GM12872 (cell line): ENCODE data around the gene DNAJC4.

Experiments used
- TF ChIP-seq, protein P1 (sequence below): IDR thresholded peaks from 3 replicates; pipeline ENCODE4 v1.5.1; 2011; ENCODE audit warnings: low read depth, mild to moderate bottlenecking, low read length, moderate library complexity; ENCODE audit not compliant: insufficient read depth

DNAJC4 gene

DNA sequence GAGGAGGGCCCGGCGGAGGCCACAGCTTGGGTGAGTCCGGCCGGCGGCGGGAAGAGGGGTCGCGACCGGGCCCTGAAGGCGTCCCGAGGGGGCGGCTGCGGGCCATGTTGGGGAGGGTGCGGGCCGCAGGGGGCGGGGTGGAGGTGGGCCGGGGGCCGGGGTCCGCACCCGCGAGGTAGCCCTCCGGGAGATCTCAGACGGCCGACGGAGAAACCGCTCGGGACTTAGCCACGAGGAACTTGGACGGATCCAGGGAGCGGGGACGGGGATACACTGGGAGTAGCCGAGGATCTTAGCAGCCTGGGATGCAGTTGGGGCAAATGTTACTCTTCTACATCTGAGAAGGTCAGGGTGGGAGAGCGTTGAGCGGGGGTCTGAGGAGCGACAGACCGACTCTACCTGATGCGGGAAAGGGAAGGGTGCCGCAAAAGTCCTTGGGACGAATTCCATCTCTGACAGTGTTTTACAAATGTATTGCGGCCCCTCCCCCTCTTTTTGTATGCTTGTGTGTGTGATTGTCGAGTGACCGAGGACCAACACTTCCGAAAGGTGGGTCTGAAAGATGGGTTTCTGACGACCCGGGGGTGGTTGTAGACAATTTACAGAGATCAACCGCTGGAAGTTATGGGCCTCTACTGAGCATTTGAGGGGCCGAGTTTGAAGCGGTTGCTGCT, 43.7 kb upstream of the DNAJC4 start:
- TF ChIP-seq, protein P1, sequence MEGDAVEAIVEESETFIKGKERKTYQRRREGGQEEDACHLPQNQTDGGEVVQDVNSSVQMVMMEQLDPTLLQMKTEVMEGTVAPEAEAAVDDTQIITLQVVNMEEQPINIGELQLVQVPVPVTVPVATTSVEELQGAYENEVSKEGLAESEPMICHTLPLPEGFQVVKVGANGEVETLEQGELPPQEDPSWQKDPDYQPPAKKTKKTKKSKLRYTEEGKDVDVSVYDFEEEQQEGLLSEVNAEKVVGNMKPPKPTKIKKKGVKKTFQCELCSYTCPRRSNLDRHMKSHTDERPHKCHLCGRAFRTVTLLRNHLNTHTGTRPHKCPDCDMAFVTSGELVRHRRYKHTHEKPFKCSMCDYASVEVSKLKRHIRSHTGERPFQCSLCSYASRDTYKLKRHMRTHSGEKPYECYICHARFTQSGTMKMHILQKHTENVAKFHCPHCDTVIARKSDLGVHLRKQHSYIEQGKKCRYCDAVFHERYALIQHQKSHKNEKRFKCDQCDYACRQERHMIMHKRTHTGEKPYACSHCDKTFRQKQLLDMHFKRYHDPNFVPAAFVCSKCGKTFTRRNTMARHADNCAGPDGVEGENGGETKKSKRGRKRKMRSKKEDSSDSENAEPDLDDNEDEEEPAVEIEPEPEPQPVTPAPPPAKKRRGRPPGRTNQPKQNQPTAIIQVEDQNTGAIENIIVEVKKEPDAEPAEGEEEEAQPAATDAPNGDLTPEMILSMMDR, result no peak

DNA sequence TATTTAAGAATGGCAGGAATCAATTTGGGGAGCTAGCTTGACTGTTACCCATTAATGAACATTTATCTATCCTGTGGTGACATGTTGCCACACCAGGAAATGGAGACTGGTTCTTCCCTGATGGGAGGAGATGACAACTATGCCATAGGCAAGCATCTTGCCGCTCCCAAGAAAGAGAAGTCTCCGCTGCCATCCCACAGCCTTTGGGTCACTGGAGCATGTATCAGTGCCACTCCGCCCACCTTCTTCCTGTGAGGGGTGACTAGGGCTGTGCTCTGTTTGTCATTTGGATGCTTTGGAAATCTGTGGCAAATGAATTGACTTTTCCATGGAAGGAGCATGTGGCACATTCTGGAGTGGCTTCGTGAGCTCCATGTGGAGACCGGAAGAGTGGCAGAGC, 37.9 kb upstream of the DNAJC4 start:
- TF ChIP-seq, protein P1, result no peak

DNA sequence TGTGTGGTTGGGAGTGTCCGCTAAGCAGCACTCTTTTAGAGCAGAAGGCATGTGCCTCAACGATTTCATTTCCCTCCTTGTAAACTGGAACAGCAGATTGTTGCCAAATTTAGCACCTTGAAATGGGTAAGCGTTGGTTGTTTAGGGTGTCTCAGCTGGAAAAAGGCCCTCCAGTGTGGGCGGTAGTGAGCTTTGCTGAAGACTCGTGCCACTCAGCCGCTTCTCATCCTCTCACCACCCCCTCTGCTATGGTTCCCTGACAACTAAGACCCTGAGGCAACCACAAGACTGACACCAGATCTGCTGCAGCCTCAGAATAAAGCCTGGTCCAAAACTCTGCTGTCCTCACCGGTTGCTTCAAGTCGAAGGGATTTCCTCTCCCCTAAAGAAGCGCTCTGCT, 33.7 kb upstream of the DNAJC4 start:
- TF ChIP-seq, protein P1, result no peak

DNA sequence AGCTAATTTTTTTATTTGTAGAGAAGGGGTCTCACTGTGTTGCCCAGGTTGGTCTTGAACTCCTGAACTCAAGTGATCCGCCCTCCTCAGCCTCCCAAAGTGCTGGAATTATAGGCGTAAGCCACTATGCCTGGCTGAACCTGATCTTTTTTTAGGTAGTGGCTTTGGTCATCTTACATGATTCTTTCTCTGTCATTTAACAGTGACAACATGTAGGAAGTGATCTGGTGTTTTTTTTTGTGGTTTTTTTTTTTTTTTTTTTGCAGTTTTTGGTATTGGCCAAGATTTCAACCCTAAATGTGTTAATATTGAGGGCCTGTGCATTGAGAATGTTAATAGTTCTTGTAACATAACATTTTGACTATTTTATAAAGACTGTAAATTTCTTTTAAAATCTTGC, 31.8 kb upstream of the DNAJC4 start:
- TF ChIP-seq, protein P1, result no peak

DNA sequence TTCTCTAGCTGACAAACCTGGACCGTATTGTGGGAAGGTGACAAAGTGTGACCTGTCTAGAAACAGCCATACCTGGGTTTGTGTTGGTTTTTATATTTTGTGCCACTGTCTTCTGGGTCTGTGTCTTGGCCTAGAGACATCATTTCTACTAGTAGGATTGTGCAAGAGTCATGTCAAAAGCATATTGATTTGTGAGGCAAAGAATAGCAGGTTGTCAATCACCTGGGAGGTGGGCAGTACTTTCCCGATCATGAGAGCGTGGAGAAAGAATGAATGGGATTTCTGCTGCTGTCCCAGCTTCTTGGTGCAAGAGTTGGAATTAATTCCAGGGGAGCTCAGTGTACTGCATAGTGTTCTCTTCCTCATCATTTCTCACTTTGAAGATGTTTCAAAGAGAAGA, 28.8 kb upstream of the DNAJC4 start:
- TF ChIP-seq, protein P1, result no peak

DNA sequence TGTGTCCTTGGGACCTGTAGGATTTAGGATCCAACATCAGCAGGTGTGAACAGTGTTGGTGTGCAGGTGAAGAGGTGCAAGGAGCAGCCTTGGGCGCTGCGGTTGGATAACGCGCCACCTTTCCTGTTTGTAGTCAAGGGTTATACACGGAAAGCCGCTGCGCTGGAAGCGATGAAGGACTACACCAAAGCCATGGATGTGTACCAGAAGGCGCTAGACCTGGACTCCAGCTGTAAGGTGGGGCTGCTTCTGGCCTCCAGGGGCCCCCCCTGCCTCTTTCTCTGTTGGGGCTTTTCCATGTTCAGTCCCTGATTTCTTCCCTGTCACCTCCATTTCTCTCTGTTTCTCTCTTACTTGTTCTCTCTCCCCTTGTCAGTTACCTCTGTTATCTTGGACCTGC, 27.4 kb upstream of the DNAJC4 start:
- TF ChIP-seq, protein P1, result no peak

DNA sequence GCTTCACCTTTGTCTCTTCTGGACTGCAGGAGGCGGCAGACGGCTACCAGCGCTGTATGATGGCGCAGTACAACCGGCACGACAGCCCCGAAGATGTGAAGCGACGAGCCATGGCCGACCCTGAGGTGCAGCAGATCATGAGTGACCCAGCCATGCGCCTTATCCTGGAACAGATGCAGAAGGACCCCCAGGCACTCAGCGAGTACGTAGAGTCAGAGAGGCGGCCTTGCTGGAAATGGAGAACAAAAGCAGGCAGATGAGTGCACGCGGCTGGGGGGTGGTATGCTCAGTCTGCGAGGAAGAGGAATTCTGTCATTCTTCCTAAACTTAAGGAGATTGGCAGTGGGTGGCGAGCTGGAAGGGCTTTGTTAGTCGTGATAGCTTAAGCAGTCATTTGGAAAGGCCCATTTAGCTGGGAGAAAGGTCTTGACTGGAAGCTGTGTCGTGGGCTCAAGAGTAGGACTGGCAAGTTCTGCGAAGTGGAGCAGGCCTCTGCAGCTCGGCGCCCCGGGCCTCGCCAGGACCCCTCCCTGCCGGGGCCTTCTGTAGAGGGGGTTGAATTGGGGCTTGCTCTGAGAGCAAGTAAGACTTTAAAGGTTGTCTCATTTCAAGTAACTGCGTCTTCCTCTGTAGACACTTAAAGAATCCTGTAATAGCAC, 26.8 kb upstream of the DNAJC4 start:
- TF ChIP-seq, protein P1, result no peak
